K562 (cell line): ENCODE measurements around the gene RBM20. TPM values are rescaled to one million over a fixed set of nuclear protein-coding genes. Genes with fewer than 3 reads are reported as not detected.

Experiments
- CHCHD3 ChIP-seq: fragments of 250-450 bp; sonication (Bioruptor Pico); IDR thresholded peaks from 2 replicates; pipeline ENCODE4 v2.1.2; 2022; ENCODE audit warnings: mild to moderate bottlenecking
- E2F3 ChIP-seq: fragments of 250-450 bp; sonication (Bioruptor Pico); IDR thresholded peaks from 2 replicates; pipeline ENCODE4 v1.4.0; 2020; ENCODE audit warnings: mild to moderate bottlenecking
- EHMT2 ChIP-seq: fragments of 450-650 bp; IDR thresholded peaks from 2 replicates; pipeline ENCODE4 v1.6.1; 2018; ENCODE audit warnings: antibody characterized with exemption
- ELK1 ChIP-seq: sonication (generic); formaldehyde crosslinking; IDR thresholded peaks from 2 replicates; pipeline ENCODE4 v1.8.1; 2022; ENCODE audit warnings: missing genetic modification reagents
- FOXA3 ChIP-seq, 2 experiments: fragments of 450-650 bp in 1 of 2; sonication (generic) in 1 of 2; formaldehyde crosslinking; IDR thresholded peaks in 1 of 2; conservative IDR thresholded peaks in 1 of 2; 2 replicates each; pipeline versions ENCODE4 v1.4.0 to v1.8.0; 2020 to 2022; ENCODE audit warnings: mild to moderate bottlenecking in 2 of 2, missing genetic modification reagents in 1 of 2
- IRF9 ChIP-seq: fragments of 450-650 bp; IDR thresholded peaks from 2 replicates; pipeline ENCODE4 v1.6.1; 2016; ENCODE audit warnings: missing biosample characterization, missing genetic modification characterization
- NCOA2 ChIP-seq, 2 experiments: fragments of 450-650 bp; IDR thresholded peaks; 2 replicates each; pipeline ENCODE4 v1.6.1; 2018; ENCODE audit warnings: mild to moderate bottlenecking in 2 of 2, moderate library complexity in 1 of 2; ENCODE audit not compliant: partially characterized antibody in 2 of 2
- NFYB ChIP-seq: IDR thresholded peaks from 2 replicates; pipeline ENCODE4 v1.6.1; 2011; ENCODE audit warnings: mild to moderate bottlenecking, moderate library complexity; ENCODE audit not compliant: insufficient read length; ENCODE audit errors: extremely low read depth
- POLR2B ChIP-seq: fragments of 450-650 bp; IDR thresholded peaks from 2 replicates; pipeline ENCODE4 v1.6.1; 2018; ENCODE audit warnings: low read depth; ENCODE audit not compliant: partially characterized antibody
- POU5F1 ChIP-seq: fragments of 150-350 bp; IDR thresholded peaks from 2 replicates; pipeline ENCODE4 v1.6.1; 2014; ENCODE audit warnings: borderline replicate concordance, low read length, low read depth, mild to moderate bottlenecking; ENCODE audit not compliant: partially characterized antibody
- PPARD ChIP-seq: fragments of 250-450 bp; sonication (Bioruptor Pico); IDR thresholded peaks from 2 replicates; pipeline ENCODE4 v1.8.0; 2022; ENCODE audit warnings: inconsistent platforms, mild to moderate bottlenecking, moderate library complexity
- RCOR1 ChIP-seq, 2 experiments: IDR thresholded peaks; 2 replicates each; pipeline ENCODE4 v1.6.1; 2012; ENCODE audit warnings: low read depth in 2 of 2, low read length in 2 of 2, borderline replicate concordance in 1 of 2, improper control_type of control experiment in 1 of 2
- TCF15 ChIP-seq: fragments of 250-450 bp; sonication (Bioruptor Pico); IDR thresholded peaks from 2 replicates; pipeline ENCODE4 v1.8.0; 2022; ENCODE audit warnings: moderate library complexity, mild to moderate bottlenecking, inconsistent platforms
- ZBTB26 ChIP-seq: fragments of 450-650 bp; formaldehyde crosslinking; IDR thresholded peaks from 2 replicates; pipeline ENCODE4 v1.4.0; 2022; ENCODE audit warnings: missing genetic modification characterization
- ZBTB34 ChIP-seq: fragments of 250-450 bp; sonication (Bioruptor Pico); IDR thresholded peaks from 2 replicates; pipeline ENCODE4 v1.8.0; 2021; ENCODE audit warnings: mild to moderate bottlenecking, moderate library complexity
- ZNF324 ChIP-seq: fragments of 250-450 bp; sonication (Bioruptor Pico); IDR thresholded peaks from 2 replicates; pipeline ENCODE4 v1.4.0; 2020; ENCODE audit warnings: mild to moderate bottlenecking
- polyA plus RNA-seq, 8 experiments: library from polyadenylated mRNA; depleted of rRNA in 4 of 8; stranded (reverse) in 5 of 8; unstranded in 3 of 8; fragments of >200 nt; fragmentation: Nextera tagmentation in 2 of 8; fragmentation: Illumina TruSeq in 1 of 8; extraction: Ambion mirVana in 2 of 8; extraction: Trizol in 1 of 8; gene quantifications; 2 replicates each; pipeline versions ENCODE4 v1.2.1 to v1.2.3, GENCODE V29; 2011 to 2014; ENCODE audit warnings: inconsistent platforms in 1 of 8, missing spikeins in 1 of 8
- total RNA-seq, 7 experiments: library from RNA; depleted of rRNA in 6 of 7; stranded (reverse); fragments of >200 nt in 6 of 7; fragmentation: Illumina TruSeq in 2 of 7; extraction: Trizol in 2 of 7; gene quantifications; 2 replicates each; pipeline versions ENCODE4 v1.2.1 to v1.2.3, GENCODE V29; 2011 to 2021; ENCODE audit warnings: low replicate concordance in 1 of 7
- TF ChIP-seq, protein P1 (sequence below), 2 experiments: fragments of 450-650 bp in 1 of 2; sonication (generic) in 1 of 2; formaldehyde crosslinking; conservative IDR thresholded peaks; 2 replicates each; pipeline versions ENCODE4 v1.4.0 to v1.8.1; 2020 to 2022; ENCODE audit warnings: mild to moderate bottlenecking in 1 of 2, missing genetic modification reagents in 1 of 2
- TF ChIP-seq, protein P2 (sequence below): IDR thresholded peaks from 3 replicates; pipeline ENCODE4 v1.6.1; 2011; ENCODE audit warnings: borderline replicate concordance, mild to moderate bottlenecking; ENCODE audit not compliant: insufficient read length, insufficient read depth

The RBM20 gene
- total and polyA plus RNA-seq, 9 of the 15 experiments (the other 6 are each of a cell fraction or from before 2014, with no cell fraction given) = 0.63 to 5.7 (median 3.2) TPM

- no peak for TF ChIP-seq NCOA2 (IDR thresholded peaks at IDR 0.05; ENCODE audit: partially characterized antibody in 2 of 2)
- TF ChIP-seq ZBTB26 (CRISPR knock-in tag) = no peak
- TF ChIP-seq ELK1 (CRISPR knock-in tag) = no peak
- TF ChIP-seq ZNF324 (CRISPR knock-in tag) = no peak
- no peak for TF ChIP-seq E2F3 (CRISPR knock-in tag)
- no peak for TF ChIP-seq POLR2B
- peak; percentile 94 to 99; a peak in 3 of 4 replicates for TF ChIP-seq FOXA3 (CRISPR knock-in tag; conservative IDR thresholded peaks at IDR 0.05 in 1 of 2, IDR thresholded peaks at IDR 0.05 in 1 of 2)
- TF ChIP-seq CHCHD3 (CRISPR knock-in tag) = no peak
- no peak for TF ChIP-seq POU5F1
- peak; percentile 14; the same call in 1 of the 2 replicates for TF ChIP-seq EHMT2
- TF ChIP-seq RCOR1 (IDR thresholded peaks at IDR 0.05; ENCODE audit: borderline replicate concordance in 1 of 2, low read depth in 2 of 2, low read length in 2 of 2) = peak in 1 of 2 experiments; percentile 83; a peak in 2 of 4 replicates
- TF ChIP-seq, protein P1, sequence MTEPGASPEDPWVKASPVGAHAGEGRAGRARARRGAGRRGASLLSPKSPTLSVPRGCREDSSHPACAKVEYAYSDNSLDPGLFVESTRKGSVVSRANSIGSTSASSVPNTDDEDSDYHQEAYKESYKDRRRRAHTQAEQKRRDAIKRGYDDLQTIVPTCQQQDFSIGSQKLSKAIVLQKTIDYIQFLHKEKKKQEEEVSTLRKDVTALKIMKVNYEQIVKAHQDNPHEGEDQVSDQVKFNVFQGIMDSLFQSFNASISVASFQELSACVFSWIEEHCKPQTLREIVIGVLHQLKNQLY (CRISPR knock-in tag; conservative IDR thresholded peaks at IDR 0.05) = no peak
- no peak for TF ChIP-seq ZBTB34 (CRISPR knock-in tag)
- no peak for TF ChIP-seq TCF15
- no peak for TF ChIP-seq PPARD (CRISPR knock-in tag)
- TF ChIP-seq IRF9 (tag) = no peak
- TF ChIP-seq NFYB = no peak
- TF ChIP-seq, protein P2, sequence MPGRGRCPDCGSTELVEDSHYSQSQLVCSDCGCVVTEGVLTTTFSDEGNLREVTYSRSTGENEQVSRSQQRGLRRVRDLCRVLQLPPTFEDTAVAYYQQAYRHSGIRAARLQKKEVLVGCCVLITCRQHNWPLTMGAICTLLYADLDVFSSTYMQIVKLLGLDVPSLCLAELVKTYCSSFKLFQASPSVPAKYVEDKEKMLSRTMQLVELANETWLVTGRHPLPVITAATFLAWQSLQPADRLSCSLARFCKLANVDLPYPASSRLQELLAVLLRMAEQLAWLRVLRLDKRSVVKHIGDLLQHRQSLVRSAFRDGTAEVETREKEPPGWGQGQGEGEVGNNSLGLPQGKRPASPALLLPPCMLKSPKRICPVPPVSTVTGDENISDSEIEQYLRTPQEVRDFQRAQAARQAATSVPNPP = no peak
Measured at GRCh38 chr10:110857265-110858171, 213.4 kb downstream of the RBM20 start (continued).
